Smooth muscle cell (in vitro differentiated cells): ENCODE data around the gene WDR43. TPM values are rescaled to one million over a fixed set of nuclear protein-coding genes. Genes with fewer than 3 reads are reported as not detected.

Experiments used
- DNase-seq: peaks from one replicate; lab custom pipeline; 2025; ENCODE audit not compliant: unreplicated experiment; lab: John Stamatoyannopoulos, UW
- H2AFZ ChIP-seq: fragments of 200-600 bp; sonication (generic); 2 replicates; pipeline ENCODE4 v1.6.0; 2016; ENCODE audit warnings: antibody characterized with exemption, low read depth, mild to moderate bottlenecking
- H3F3A ChIP-seq: fragments of 200-600 bp; sonication (generic); 2 replicates; pipeline ENCODE4 v1.6.0; 2017; ENCODE audit warnings: antibody characterized with exemption, low read depth
- H3K27ac ChIP-seq: fragments of 200-600 bp; sonication (generic); 2 replicates; pipeline ENCODE4 v1.5.1; 2016; ENCODE audit warnings: low read depth, mild to moderate bottlenecking
- H3K27me3 ChIP-seq: fragments of 200-600 bp; sonication (generic); 2 replicates; pipeline ENCODE4 v1.6.1; 2016; ENCODE audit warnings: low read depth, mild to moderate bottlenecking
- H3K36me3 ChIP-seq: fragments of 200-600 bp; sonication (generic); 2 replicates; pipeline ENCODE4 v1.5.1; 2016; ENCODE audit warnings: low read depth
- H3K4me1 ChIP-seq: fragments of 200-600 bp; sonication (generic); 2 replicates; pipeline ENCODE4 v1.5.1; 2016; ENCODE audit warnings: low read depth
- H3K4me2 ChIP-seq: fragments of 200-600 bp; sonication (generic); 2 replicates; pipeline ENCODE4 v1.6.0; 2016; ENCODE audit warnings: mild to moderate bottlenecking
- H3K4me3 ChIP-seq: fragments of 200-600 bp; sonication (generic); 2 replicates; pipeline ENCODE4 v1.5.1; 2016; ENCODE audit warnings: mild to moderate bottlenecking
- H3K79me2 ChIP-seq: fragments of 200-600 bp; sonication (generic); 2 replicates; pipeline ENCODE4 v1.6.0; 2016; ENCODE audit warnings: low read depth, mild to moderate bottlenecking
- H3K9ac ChIP-seq: fragments of 200-600 bp; sonication (generic); 2 replicates; pipeline ENCODE4 v1.6.0; 2016; ENCODE audit warnings: low read depth
- H3K9me3 ChIP-seq: fragments of 200-600 bp; sonication (generic); replicated peaks from 2 replicates; pipeline ENCODE4 v1.5.1; 2016; ENCODE audit warnings: low read depth
- H4K20me1 ChIP-seq: fragments of 200-600 bp; sonication (generic); 2 replicates; pipeline ENCODE4 v1.6.0; 2016; ENCODE audit warnings: low read depth
- WGBS: methylation state at CpG from one replicate; pipeline ENCODE4 v1.1.7; 2016; ENCODE audit warnings: low lambda C conversion rate; 5-methylcytosine and 5-hydroxymethylcytosine counted together
- polyA plus RNA-seq: library from polyadenylated mRNA; unstranded; fragments of >200 nt; fragmentation: Nextera tagmentation; extraction: Ambion mirVana; gene quantifications from 2 replicates; pipeline ENCODE4 v1.2.1, GENCODE V29; 2016
- total RNA-seq: library from RNA; depleted of rRNA; stranded (reverse); fragments of >200 nt; gene quantifications from 2 replicates; pipeline ENCODE4 v1.2.3, GENCODE V29; 2014
- TF ChIP-seq, protein P1 (sequence below): fragments of 200-600 bp; sonication (generic); IDR thresholded peaks from 2 replicates; pipeline ENCODE4 v1.5.1; 2017; ENCODE audit warnings: borderline replicate concordance, mild to moderate bottlenecking, antibody characterized with exemption; ENCODE audit not compliant: insufficient read depth, poor library complexity, severe bottlenecking

The WDR43 gene
- total and polyA plus RNA-seq, 2 experiments from 2014 or later = 12.5 to 37.8 TPM

DNA sequence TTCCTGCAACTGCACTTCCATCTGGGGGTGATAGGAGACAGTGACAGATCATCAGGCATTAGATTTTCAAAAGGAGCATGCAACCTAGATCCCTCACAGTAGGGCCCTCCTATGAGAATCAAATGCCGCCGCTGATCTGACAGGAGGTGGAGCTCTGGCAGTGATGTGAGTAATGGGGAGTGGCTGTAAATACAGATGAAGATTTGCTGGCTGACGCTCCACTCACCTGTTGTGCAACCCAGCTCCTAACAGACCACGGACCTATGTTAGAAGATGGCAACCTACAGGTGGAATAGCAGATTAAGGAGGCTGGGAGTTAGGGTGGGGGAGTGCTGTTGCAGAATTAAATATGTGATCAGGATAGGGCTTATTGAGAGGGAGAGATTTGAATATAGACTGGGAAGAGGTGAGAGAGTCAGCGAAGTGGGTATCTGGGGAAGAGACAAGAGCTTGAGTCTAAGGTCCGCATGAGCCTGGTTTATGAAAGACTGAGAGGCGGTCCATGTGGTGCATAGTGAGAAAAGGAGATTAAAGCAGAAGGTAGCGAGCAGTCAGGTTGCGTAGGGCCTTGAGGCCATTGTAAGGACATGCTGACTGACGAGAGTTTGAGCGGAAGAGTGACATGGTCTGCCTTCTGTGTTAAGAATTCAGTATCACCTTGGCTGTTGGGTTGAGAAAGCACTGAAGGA is 55.3 kb downstream of the WDR43 start:
- H4K20me1 ChIP-seq = no peaks in the 10 kb centered on the region
- TF ChIP-seq, protein P1, sequence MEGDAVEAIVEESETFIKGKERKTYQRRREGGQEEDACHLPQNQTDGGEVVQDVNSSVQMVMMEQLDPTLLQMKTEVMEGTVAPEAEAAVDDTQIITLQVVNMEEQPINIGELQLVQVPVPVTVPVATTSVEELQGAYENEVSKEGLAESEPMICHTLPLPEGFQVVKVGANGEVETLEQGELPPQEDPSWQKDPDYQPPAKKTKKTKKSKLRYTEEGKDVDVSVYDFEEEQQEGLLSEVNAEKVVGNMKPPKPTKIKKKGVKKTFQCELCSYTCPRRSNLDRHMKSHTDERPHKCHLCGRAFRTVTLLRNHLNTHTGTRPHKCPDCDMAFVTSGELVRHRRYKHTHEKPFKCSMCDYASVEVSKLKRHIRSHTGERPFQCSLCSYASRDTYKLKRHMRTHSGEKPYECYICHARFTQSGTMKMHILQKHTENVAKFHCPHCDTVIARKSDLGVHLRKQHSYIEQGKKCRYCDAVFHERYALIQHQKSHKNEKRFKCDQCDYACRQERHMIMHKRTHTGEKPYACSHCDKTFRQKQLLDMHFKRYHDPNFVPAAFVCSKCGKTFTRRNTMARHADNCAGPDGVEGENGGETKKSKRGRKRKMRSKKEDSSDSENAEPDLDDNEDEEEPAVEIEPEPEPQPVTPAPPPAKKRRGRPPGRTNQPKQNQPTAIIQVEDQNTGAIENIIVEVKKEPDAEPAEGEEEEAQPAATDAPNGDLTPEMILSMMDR = no peak
- 85% methylated on average over 11 of the region's 11 CpGs for WGBS
- H3K27ac ChIP-seq = no peak overlapping the region
- H3K27me3 ChIP-seq = no peaks in the 10 kb centered on the region
- H3K79me2 ChIP-seq = no peaks in the 10 kb centered on the region
- no peaks in the 10 kb centered on the region for H3F3A ChIP-seq
- no peak for DNase-seq
- H3K4me3 ChIP-seq = no peak overlapping the region
- H2AFZ ChIP-seq = no peak overlapping the region
- peaks cover 19% of the 10 kb centered on the region for H3K36me3 ChIP-seq
- H3K4me1 ChIP-seq = peaks cover 10% of the 10 kb centered on the region
- no peak overlapping the region for H3K9ac ChIP-seq
- no peak overlapping the region for H3K4me2 ChIP-seq
- no peaks in the 10 kb centered on the region for H3K9me3 ChIP-seq

DNA sequence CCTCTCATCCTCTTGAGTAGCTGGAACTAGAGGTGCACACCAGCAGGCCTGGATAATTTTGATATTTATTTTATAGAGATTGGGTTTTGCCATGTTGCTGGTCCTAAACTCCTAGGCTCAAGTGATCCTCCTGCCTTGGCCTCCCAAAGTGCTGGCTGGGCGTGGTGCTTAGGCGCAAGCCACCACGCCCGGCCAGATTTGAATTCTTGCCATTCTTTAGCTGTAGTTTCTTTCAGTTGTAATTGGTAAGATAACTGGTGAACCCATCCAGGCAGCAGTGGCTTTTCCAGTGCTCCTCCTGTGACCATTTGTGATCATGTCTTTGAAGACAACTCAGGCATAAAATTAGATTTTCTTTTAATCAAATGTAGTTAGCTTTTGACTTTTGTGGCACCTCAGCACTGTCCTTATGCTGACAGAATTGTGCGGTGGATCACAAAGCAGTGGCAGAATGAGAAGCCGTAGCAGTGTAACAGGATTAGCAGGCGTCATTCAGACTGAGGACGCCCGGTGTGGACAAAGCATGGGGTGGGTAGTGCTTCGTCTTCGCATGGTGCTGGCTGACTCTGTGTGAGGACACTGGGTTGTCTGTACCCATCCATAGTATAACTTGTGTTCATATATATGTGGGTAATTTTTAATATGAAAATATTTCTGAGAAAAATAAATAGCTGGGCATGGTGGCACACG is 56.6 kb downstream of the WDR43 start:
- DNase-seq = no peak
- Histone ChIP-seq H3K36me3 (peaks cover 18% of the 10 kb centered on the region), H3K4me1 (peaks cover 15% of the 10 kb centered on the region), H3F3A (no peaks in the 10 kb centered on the region), H3K27me3 (no peaks in the 10 kb centered on the region), H3K27ac (no peak overlapping the region), H3K9me3 (no peaks in the 10 kb centered on the region), H3K79me2 (no peaks in the 10 kb centered on the region), H3K4me3 (no peak overlapping the region), H2AFZ (no peak overlapping the region), H3K9ac (no peak overlapping the region), H4K20me1 (no peaks in the 10 kb centered on the region), H3K4me2 (no peak overlapping the region)
- TF ChIP-seq, protein P1 = no peak
- WGBS = 92% methylated on average over 12 of the region's 12 CpGs

DNA sequence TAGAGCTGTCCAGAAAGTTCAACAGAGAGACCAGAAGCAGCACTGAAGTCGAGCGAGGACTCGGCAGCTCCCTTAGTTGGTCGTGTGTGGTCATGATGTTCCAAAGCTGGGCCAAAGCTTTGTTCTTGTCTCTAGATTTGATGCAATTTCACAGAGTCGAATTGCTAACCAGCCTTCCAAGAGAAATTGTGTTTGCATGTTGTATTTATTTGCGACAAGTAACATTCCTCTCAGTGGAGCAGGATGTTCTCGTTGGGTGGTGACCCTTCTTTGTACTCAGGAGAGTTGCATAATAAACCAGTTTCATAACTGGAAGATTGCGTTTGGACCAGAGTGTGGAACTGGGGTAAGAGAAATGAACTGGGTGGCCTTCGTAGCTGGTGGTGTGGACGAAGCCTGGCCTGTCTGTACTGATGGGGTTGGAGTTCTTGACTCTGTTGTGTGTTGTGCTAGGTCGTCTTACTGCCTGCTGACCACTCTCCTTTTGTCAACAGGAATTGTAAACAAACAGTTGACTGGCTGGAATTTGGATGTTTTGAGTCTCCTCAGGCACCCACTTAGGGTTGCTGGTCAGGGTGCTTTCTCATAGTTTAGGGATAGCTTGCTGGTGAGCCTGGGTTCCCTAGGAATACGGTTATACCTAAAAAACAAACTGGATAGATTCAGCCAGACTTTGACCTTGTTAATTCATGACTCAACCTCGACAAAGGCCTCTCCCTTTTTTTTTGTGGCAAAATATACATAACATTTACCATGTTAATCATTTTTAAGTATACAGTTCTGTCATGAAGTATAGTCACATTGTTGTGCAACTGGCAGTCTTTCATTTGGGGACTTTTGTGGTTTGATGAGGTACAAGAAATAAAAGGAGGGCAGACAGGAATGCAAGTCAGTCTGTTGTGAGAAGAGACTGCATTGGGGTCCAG is 57.7 kb downstream of the WDR43 start:
- no peak for DNase-seq
- TF ChIP-seq, protein P1 = no peak
- Histone ChIP-seq H3F3A (no peaks in the 10 kb centered on the region), H4K20me1 (no peaks in the 10 kb centered on the region), H3K36me3 (peaks cover 14% of the 10 kb centered on the region), H2AFZ (no peak overlapping the region), H3K4me1 (peaks cover 17% of the 10 kb centered on the region), H3K27ac (no peak overlapping the region), H3K27me3 (no peaks in the 10 kb centered on the region), H3K9ac (no peak overlapping the region), H3K9me3 (no peaks in the 10 kb centered on the region), H3K4me3 (no peak overlapping the region), H3K79me2 (no peaks in the 10 kb centered on the region), H3K4me2 (no peak overlapping the region)
- WGBS = 78% methylated on average over 13 of the region's 13 CpGs
